ENCODE results near the gene LYPLAL1.

Gene LYPLAL1

GRCh38 chr1:219163401-219163954, 10.2 kb upstream of the LYPLAL1 start:
- peaks cover 9% of the 10 kb centered on the region for H3K4me1 Mint-ChIP-seq
- H3K4me3 Mint-ChIP-seq, result no peak overlapping the region
- H3K27ac Mint-ChIP-seq, result peak overlapping the region in 1 of 3 experiments; percentile 45
- H3K27me3 Mint-ChIP-seq (ENCODE audit: low read depth), result no peaks in the 10 kb centered on the region
- no peak for TF ChIP-seq CTCF (IDR thresholded peaks at IDR 0.05; ENCODE audit: unreplicated experiment in 3 of 3)
- H3K9me3 Mint-ChIP-seq, result no peaks in the 10 kb centered on the region
- no peaks in the 10 kb centered on the region for H3K36me3 Mint-ChIP-seq (ENCODE audit: low read depth)

GRCh38 chr1:219171192-219171935, 2.3 kb upstream of the LYPLAL1 start:
- Mint-ChIP-seq H3K27me3 (ENCODE audit: low read depth) (no peaks in the 10 kb centered on the region), H3K27ac (peak overlapping the region; percentile 52 to 76 (median 70)), H3K36me3 (ENCODE audit: low read depth) (peaks cover 1% of the 10 kb centered on the region), H3K4me1 (peaks cover 29% of the 10 kb centered on the region), H3K9me3 (no peaks in the 10 kb centered on the region), H3K4me3 (peak overlapping the region in 1 of 3 experiments; percentile 15)
- no peak for TF ChIP-seq CTCF (IDR thresholded peaks at IDR 0.05; ENCODE audit: unreplicated experiment in 3 of 3)

- peaks cover 43% of the 10 kb centered on the region for H3K4me1 Mint-ChIP-seq
Observed at GRCh38 chr1:219172821-219173220, 857 bp upstream of the LYPLAL1 start.

GRCh38 chr1:219173434-219173757, 282 bp upstream of the LYPLAL1 start:
- H3K4me3 Mint-ChIP-seq, result peak overlapping the region; percentile 93 to 99 (median 97)
- peaks cover 46% of the 10 kb centered on the region for H3K4me1 Mint-ChIP-seq
- H3K27ac Mint-ChIP-seq, result peak overlapping the region; percentile 92 to 98 (median 94)
- H3K27me3 Mint-ChIP-seq (ENCODE audit: low read depth), result no peaks in the 10 kb centered on the region
- no peaks in the 10 kb centered on the region for H3K9me3 Mint-ChIP-seq
- H3K36me3 Mint-ChIP-seq (ENCODE audit: low read depth), result peaks cover 13% of the 10 kb centered on the region
- TF ChIP-seq CTCF (IDR thresholded peaks at IDR 0.05; ENCODE audit: unreplicated experiment in 3 of 3), result no peak

More at GRCh38 chr1:219172821-219173220, 857 bp upstream of the LYPLAL1 start:
- no peak for TF ChIP-seq CTCF (IDR thresholded peaks at IDR 0.05; ENCODE audit: unreplicated experiment in 3 of 3)
- no peaks in the 10 kb centered on the region for H3K9me3 Mint-ChIP-seq
- peaks cover 11% of the 10 kb centered on the region for H3K36me3 Mint-ChIP-seq (ENCODE audit: low read depth)
- H3K4me3 Mint-ChIP-seq, result peak overlapping the region; percentile 93 to 99 (median 97)
- H3K27ac Mint-ChIP-seq, result peak overlapping the region; percentile 92 to 98 (median 94)
- no peaks in the 10 kb centered on the region for H3K27me3 Mint-ChIP-seq (ENCODE audit: low read depth)

- Mint-ChIP-seq H3K9me3 (no peaks in the 10 kb centered on the region), H3K36me3 (ENCODE audit: low read depth) (peaks cover 18% of the 10 kb centered on the region), H3K4me1 (peaks cover 51% of the 10 kb centered on the region), H3K27me3 (ENCODE audit: low read depth) (no peaks in the 10 kb centered on the region), H3K27ac (peak overlapping the region; percentile 92 to 98 (median 94)), H3K4me3 (peak overlapping the region; percentile 93 to 99 (median 97))
- TF ChIP-seq CTCF (IDR thresholded peaks at IDR 0.05; ENCODE audit: unreplicated experiment in 3 of 3), result no peak
Observed at GRCh38 chr1:219174460-219175211, 958 bp downstream of the LYPLAL1 start.
